GM12875 (cell line): Measurements from ENCODE around the gene SH3BP4.

Experiments used
- H3K4me3 ChIP-seq: one replicate; pipeline ENCODE4 v1.5.1; 2011; ENCODE audit warnings: low read depth, low read length, control low read depth
- CTCF ChIP-seq: IDR thresholded peaks from 2 replicates; pipeline ENCODE4 v1.5.1; 2011; ENCODE audit warnings: low read depth, mild to moderate bottlenecking, control low read depth, inconsistent platforms, low read length, moderate library complexity, borderline replicate concordance; ENCODE audit not compliant: insufficient read depth

The SH3BP4 gene

GRCh38 chr2:235044501-235045271, 92.9 kb downstream of the SH3BP4 start:
- no peak for TF ChIP-seq CTCF
- no peak overlapping the region for H3K4me3 ChIP-seq

- no peak overlapping the region for H3K4me3 ChIP-seq
- TF ChIP-seq CTCF = no peak
Measured at GRCh38 chr2:235045336-235045972, 93.6 kb downstream of the SH3BP4 start.

GRCh38 chr2:235045973-235046343, 94.1 kb downstream of the SH3BP4 start:
- no peak for TF ChIP-seq CTCF
- no peak overlapping the region for H3K4me3 ChIP-seq

- no peak overlapping the region for H3K4me3 ChIP-seq
- no peak for TF ChIP-seq CTCF
Measured at GRCh38 chr2:235046589-235046988, 94.8 kb downstream of the SH3BP4 start.

- TF ChIP-seq CTCF = no peak
- no peak overlapping the region for H3K4me3 ChIP-seq
Measured at GRCh38 chr2:235047171-235048160, 95.6 kb downstream of the SH3BP4 start.

- no peak overlapping the region for H3K4me3 ChIP-seq
- no peak for TF ChIP-seq CTCF
Measured at GRCh38 chr2:235048549-235048948, 96.7 kb downstream of the SH3BP4 start.

GRCh38 chr2:235049069-235049468, 97.3 kb downstream of the SH3BP4 start:
- no peak overlapping the region for H3K4me3 ChIP-seq
- no peak for TF ChIP-seq CTCF
